Measurements from ENCODE around the gene CAMTA1. TPM values are rescaled to one million over a fixed set of nuclear protein-coding genes. Genes with fewer than 3 reads are reported as not detected.

Gene CAMTA1
- total RNA-seq, 1 experiment from 2014 or later = 82.2 TPM

DNA sequence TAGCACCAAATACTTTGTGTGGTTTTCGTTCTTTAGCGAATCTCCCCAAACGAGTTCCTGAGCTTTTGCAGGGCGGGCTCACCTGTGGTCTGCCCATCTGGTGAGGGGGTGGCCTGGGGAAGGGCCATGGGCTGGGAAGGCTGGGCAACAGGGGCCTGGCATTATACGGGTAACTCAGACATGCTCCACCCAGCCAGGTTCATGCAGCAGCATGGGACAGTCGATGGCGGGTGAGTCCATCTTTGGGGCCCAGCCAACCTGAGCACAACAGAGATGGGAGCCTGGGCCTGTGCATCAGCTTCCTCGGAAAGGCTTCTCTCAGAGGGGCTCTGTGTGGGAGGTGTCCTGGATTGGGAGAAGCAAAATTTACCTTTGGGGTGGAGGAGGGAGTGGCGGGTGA is 302.6 kb downstream of the CAMTA1 start:
- TF ChIP-seq POLR2AphosphoS5 (IDR thresholded peaks at IDR 0.05; ENCODE audit: low read depth, low read length) (no peak), CTCF (IDR thresholded peaks at IDR 0.05) (no peak), TCF7L2 (IDR thresholded peaks at IDR 0.05; ENCODE audit: low read depth, low read length) (no peak)
- TF ChIP-seq, protein P1, sequence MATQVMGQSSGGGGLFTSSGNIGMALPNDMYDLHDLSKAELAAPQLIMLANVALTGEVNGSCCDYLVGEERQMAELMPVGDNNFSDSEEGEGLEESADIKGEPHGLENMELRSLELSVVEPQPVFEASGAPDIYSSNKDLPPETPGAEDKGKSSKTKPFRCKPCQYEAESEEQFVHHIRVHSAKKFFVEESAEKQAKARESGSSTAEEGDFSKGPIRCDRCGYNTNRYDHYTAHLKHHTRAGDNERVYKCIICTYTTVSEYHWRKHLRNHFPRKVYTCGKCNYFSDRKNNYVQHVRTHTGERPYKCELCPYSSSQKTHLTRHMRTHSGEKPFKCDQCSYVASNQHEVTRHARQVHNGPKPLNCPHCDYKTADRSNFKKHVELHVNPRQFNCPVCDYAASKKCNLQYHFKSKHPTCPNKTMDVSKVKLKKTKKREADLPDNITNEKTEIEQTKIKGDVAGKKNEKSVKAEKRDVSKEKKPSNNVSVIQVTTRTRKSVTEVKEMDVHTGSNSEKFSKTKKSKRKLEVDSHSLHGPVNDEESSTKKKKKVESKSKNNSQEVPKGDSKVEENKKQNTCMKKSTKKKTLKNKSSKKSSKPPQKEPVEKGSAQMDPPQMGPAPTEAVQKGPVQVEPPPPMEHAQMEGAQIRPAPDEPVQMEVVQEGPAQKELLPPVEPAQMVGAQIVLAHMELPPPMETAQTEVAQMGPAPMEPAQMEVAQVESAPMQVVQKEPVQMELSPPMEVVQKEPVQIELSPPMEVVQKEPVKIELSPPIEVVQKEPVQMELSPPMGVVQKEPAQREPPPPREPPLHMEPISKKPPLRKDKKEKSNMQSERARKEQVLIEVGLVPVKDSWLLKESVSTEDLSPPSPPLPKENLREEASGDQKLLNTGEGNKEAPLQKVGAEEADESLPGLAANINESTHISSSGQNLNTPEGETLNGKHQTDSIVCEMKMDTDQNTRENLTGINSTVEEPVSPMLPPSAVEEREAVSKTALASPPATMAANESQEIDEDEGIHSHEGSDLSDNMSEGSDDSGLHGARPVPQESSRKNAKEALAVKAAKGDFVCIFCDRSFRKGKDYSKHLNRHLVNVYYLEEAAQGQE (IDR thresholded peaks at IDR 0.05; ENCODE audit: insufficient read depth in 1 of 2, low read depth in 2 of 2, low read length in 1 of 2) = no peak
- POLR2A ChIA-PET = no interaction called here
- Histone ChIP-seq H3K9me3 (ENCODE audit: control insufficient read depth, insufficient read depth, low read depth, low read length) (no peaks in the 10 kb centered on the region), H3K27ac (ENCODE audit: low read length) (no peak overlapping the region), H3K36me3 (ENCODE audit: control insufficient read depth, insufficient read depth, low read length) (no peaks in the 10 kb centered on the region), H3K4me3 (ENCODE audit: low read depth in 2 of 2, low read length in 2 of 2) (no peak overlapping the region), H3K27me3 (ENCODE audit: control insufficient read depth, insufficient read depth, low read length) (peaks cover 3% of the 10 kb centered on the region; the same call in 1 of the 2 replicates), H3K4me1 (ENCODE audit: control insufficient read depth, insufficient read depth, low read length) (no peaks in the 10 kb centered on the region)
- ATAC-seq (no peak), DNase-seq (ENCODE audit: low read depth, low spot score) (no peak)
- BruUV-seq (replicated peaks) = no TSS peak
- intact Hi-C loops (cut with micrococcal nuclease; ENCODE audit: unreplicated experiment) = no loop called here
- CTCF ChIA-PET = no interaction called here
- in situ Hi-C loops (cut with HindIII; ENCODE audit: low pct_unique_long_range_greater_than_20kb, low sequenced_read_pairs) = no loop called here

DNA sequence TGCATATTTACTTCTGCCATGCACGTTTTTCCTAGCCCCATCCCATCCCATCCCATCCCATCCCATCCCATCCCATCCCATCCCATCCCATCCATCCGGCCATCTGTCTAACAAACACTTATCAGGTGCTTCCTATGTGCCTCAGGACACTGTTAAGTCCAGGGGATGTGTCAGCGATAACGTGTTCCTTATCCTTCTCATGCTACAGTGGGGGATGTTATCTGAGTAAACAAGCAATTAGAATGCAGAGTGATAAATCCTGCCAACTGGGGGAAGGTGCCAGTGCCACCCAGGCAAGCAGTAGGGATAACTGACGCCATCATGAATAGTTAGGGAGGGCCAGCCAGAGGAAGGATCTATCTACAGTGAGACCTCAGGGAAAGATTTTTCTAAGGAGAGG is 304.2 kb downstream of the CAMTA1 start:
- Histone ChIP-seq H3K4me3 (ENCODE audit: low read depth in 2 of 2, low read length in 2 of 2) (no peak overlapping the region), H3K27ac (ENCODE audit: low read length) (no peak overlapping the region), H3K36me3 (ENCODE audit: control insufficient read depth, insufficient read depth, low read length) (no peaks in the 10 kb centered on the region), H3K4me1 (ENCODE audit: control insufficient read depth, insufficient read depth, low read length) (no peaks in the 10 kb centered on the region), H3K9me3 (ENCODE audit: control insufficient read depth, insufficient read depth, low read depth, low read length) (no peaks in the 10 kb centered on the region), H3K27me3 (ENCODE audit: control insufficient read depth, insufficient read depth, low read length) (peaks cover 3% of the 10 kb centered on the region; the same call in 1 of the 2 replicates)
- no TSS peak for BruUV-seq (replicated peaks)
- DNase-seq (ENCODE audit: low read depth, low spot score) (no peak), ATAC-seq (no peak)
- ChIA-PET POLR2A (no interaction called here), CTCF (interaction anchor here (0.7 kb wide), 1 partner anchor 642 kb away, joined by 3 read pairs; no protein-coding TSS in a partner anchor)
- intact Hi-C loops (cut with micrococcal nuclease; ENCODE audit: unreplicated experiment) = no loop called here
- in situ Hi-C loops (cut with HindIII; ENCODE audit: low pct_unique_long_range_greater_than_20kb, low sequenced_read_pairs) = no loop called here
- no peak for TF ChIP-seq CTCF (IDR thresholded peaks at IDR 0.05)
- TF ChIP-seq, protein P1 (IDR thresholded peaks at IDR 0.05; ENCODE audit: insufficient read depth in 1 of 2, low read depth in 2 of 2, low read length in 1 of 2) = no peak
- TF ChIP-seq POLR2AphosphoS5 (IDR thresholded peaks at IDR 0.05; ENCODE audit: low read depth, low read length) = no peak
- TF ChIP-seq TCF7L2 (IDR thresholded peaks at IDR 0.05; ENCODE audit: low read depth, low read length) = no peak
- TF ChIP-seq SIN3A (IDR thresholded peaks at IDR 0.05; ENCODE audit: borderline replicate concordance, insufficient read depth, low read depth, low read length) = no peak
